Measurements from ENCODE around the gene PCBP3. TPM values are rescaled to one million over a fixed set of nuclear protein-coding genes. Genes with fewer than 3 reads are reported as not detected.

PCBP3 gene
- total RNA-seq, 1 donor from 2014 or later, result 4.6 TPM

- H3K9ac ChIP-seq, result no peak overlapping the region
- no peaks in the 10 kb centered on the region for H3K27me3 ChIP-seq
- peaks cover 4% of the 10 kb centered on the region for H3K9me3 Mint-ChIP-seq
- no peaks in the 10 kb centered on the region for H3K36me3 Mint-ChIP-seq
- H3K4me3 ChIP-seq, result no peak overlapping the region
- H3K4me3 Mint-ChIP-seq, result no peak overlapping the region
- no peak for DNase-seq (ENCODE audit: low spot score)
- no peak overlapping the region for H2AFZ ChIP-seq (replicated peaks)
- peaks cover 8% of the 10 kb centered on the region for H3F3A ChIP-seq (ENCODE audit: low read depth)
- H3K27ac ChIP-seq, result no peak overlapping the region
- H4K20me1 ChIP-seq (ENCODE audit: low read depth), result no peaks in the 10 kb centered on the region
- TF ChIP-seq CTCF (IDR thresholded peaks at IDR 0.05) (no peak), EZH2phosphoT487 (IDR thresholded peaks at IDR 0.05) (no peak), EZH2 (IDR thresholded peaks at IDR 0.05) (no peak)
- H3K4me1 ChIP-seq, result no peaks in the 10 kb centered on the region
- peaks cover 7% of the 10 kb centered on the region for H3K4me1 Mint-ChIP-seq
- no peak overlapping the region for H3K4me2 ChIP-seq
- H3K79me2 ChIP-seq (ENCODE audit: low read depth), result no peaks in the 10 kb centered on the region
- no peaks in the 10 kb centered on the region for H3K27me3 Mint-ChIP-seq (ENCODE audit: insufficient read depth, low read depth)
- H3K36me3 ChIP-seq, result no peaks in the 10 kb centered on the region
- H3K27ac Mint-ChIP-seq, result no peak overlapping the region
- H3K9me3 ChIP-seq (ENCODE audit: low read depth), result peaks cover 3% of the 10 kb centered on the region
Measured at GRCh38 chr21:45919593-45919992, 276.1 kb downstream of the PCBP3 start.

- DNase-seq (ENCODE audit: low spot score), result no peak
- no peaks in the 10 kb centered on the region for H3K36me3 Mint-ChIP-seq
- peaks cover 4% of the 10 kb centered on the region for H3K9me3 Mint-ChIP-seq
- no peak overlapping the region for H3K27ac ChIP-seq
- H3K4me2 ChIP-seq, result no peak overlapping the region
- H3K27me3 Mint-ChIP-seq (ENCODE audit: insufficient read depth, low read depth), result no peaks in the 10 kb centered on the region
- TF ChIP-seq EZH2 (IDR thresholded peaks at IDR 0.05), result no peak
- no peak for TF ChIP-seq EZH2phosphoT487 (IDR thresholded peaks at IDR 0.05)
- no peak for TF ChIP-seq CTCF (IDR thresholded peaks at IDR 0.05)
- peaks cover 10% of the 10 kb centered on the region for H3F3A ChIP-seq (ENCODE audit: low read depth)
- no peaks in the 10 kb centered on the region for H3K4me1 Mint-ChIP-seq
- H3K4me3 Mint-ChIP-seq, result no peak overlapping the region
- H3K4me1 ChIP-seq, result no peaks in the 10 kb centered on the region
- no peak overlapping the region for H3K27ac Mint-ChIP-seq
- H3K79me2 ChIP-seq (ENCODE audit: low read depth), result no peaks in the 10 kb centered on the region
- H3K4me3 ChIP-seq, result no peak overlapping the region
- peaks cover 4% of the 10 kb centered on the region for H3K9me3 ChIP-seq (ENCODE audit: low read depth)
- H4K20me1 ChIP-seq (ENCODE audit: low read depth), result no peaks in the 10 kb centered on the region
- H3K36me3 ChIP-seq, result no peaks in the 10 kb centered on the region
- no peak overlapping the region for H2AFZ ChIP-seq (replicated peaks)
- no peak overlapping the region for H3K9ac ChIP-seq
- H3K27me3 ChIP-seq, result no peaks in the 10 kb centered on the region
Measured at GRCh38 chr21:45920824-45921600, 277.5 kb downstream of the PCBP3 start.

- Mint-ChIP-seq H3K4me1 (no peaks in the 10 kb centered on the region), H3K27me3 (ENCODE audit: insufficient read depth, low read depth) (no peaks in the 10 kb centered on the region), H3K36me3 (no peaks in the 10 kb centered on the region), H3K4me3 (no peak overlapping the region), H3K9me3 (peaks cover 4% of the 10 kb centered on the region), H3K27ac (no peak overlapping the region)
- Histone ChIP-seq H4K20me1 (ENCODE audit: low read depth) (no peaks in the 10 kb centered on the region), H3K27ac (no peak overlapping the region), H3K9me3 (ENCODE audit: low read depth) (peaks cover 4% of the 10 kb centered on the region), H3F3A (ENCODE audit: low read depth) (peaks cover 10% of the 10 kb centered on the region), H3K9ac (no peak overlapping the region), H3K4me2 (no peak overlapping the region), H2AFZ (replicated peaks) (no peak overlapping the region), H3K79me2 (ENCODE audit: low read depth) (no peaks in the 10 kb centered on the region), H3K36me3 (no peaks in the 10 kb centered on the region), H3K4me1 (no peaks in the 10 kb centered on the region), H3K4me3 (no peak overlapping the region), H3K27me3 (no peaks in the 10 kb centered on the region)
- no peak for TF ChIP-seq EZH2 (IDR thresholded peaks at IDR 0.05)
- TF ChIP-seq CTCF (IDR thresholded peaks at IDR 0.05), result no peak
- TF ChIP-seq EZH2phosphoT487 (IDR thresholded peaks at IDR 0.05), result no peak
- DNase-seq (ENCODE audit: low spot score), result no peak
Measured at GRCh38 chr21:45921917-45922316, 278.4 kb downstream of the PCBP3 start.
